Gastrocnemius medialis (tissue), 4 donors: Measurements from ENCODE around the gene ZNF277. TPM values are rescaled to one million over a fixed set of nuclear protein-coding genes. Genes with fewer than 3 reads are reported as not detected.
A peak's percentile ranks its signal among the peaks of the same experiment; 100 is the strongest.

Experiments used
- ATAC-seq, 2 donors: fragments of 150-250 bp; one replicate each; pipeline ENCODE4 v1.9.1; 2016
- DNase-seq, 2 donors: peaks; one replicate each; pipeline ENCODE4 v3.0.0-alpha.2; 2019
- H3K27ac ChIP-seq, 4 donors: fragments of 200-600 bp; sonication (generic); 1 replicate in 1 of 4; 2 replicates in 3 of 4; pipeline ENCODE4 v1.5.1; 2016 to 2018; ENCODE audit warnings: mild to moderate bottlenecking in 2 of 4, moderate library complexity in 1 of 4
- H3K27me3 ChIP-seq, 3 donors: fragments of 200-600 bp; sonication (generic) in 2 of 3; 1 replicate in 1 of 3; 2 replicates in 2 of 3; pipeline versions ENCODE4 v1.5.1 to v1.6.0; 2016 to 2019; ENCODE audit warnings: mild to moderate bottlenecking in 1 of 3, moderate library complexity in 1 of 3
- H3K36me3 ChIP-seq, 2 donors: fragments of 200-600 bp; sonication (generic) in 1 of 2; one replicate each; pipeline ENCODE4 v1.5.1; 2017 to 2018
- H3K4me1 ChIP-seq, 2 donors: fragments of 200-600 bp; sonication (generic) in 1 of 2; one replicate each; pipeline ENCODE4 v1.5.1; 2016 to 2017; ENCODE audit warnings: mild to moderate bottlenecking in 2 of 2
- H3K4me3 ChIP-seq, 4 donors: fragments of 200-600 bp; sonication (generic) in 3 of 4; 1 replicate in 1 of 4; 2 replicates in 3 of 4; pipeline ENCODE4 v1.5.1; 2016 to 2019; ENCODE audit warnings: mild to moderate bottlenecking in 2 of 4
- H3K9me3 ChIP-seq, 3 donors: fragments of 200-600 bp; sonication (generic) in 2 of 3; 1 replicate in 1 of 3; 2 replicates in 2 of 3; pipeline ENCODE4 v1.5.1; 2016 to 2019
- CTCF ChIP-seq, 5 experiments: fragments of 450-650 bp in 3 of 5; fragments of 200-600 bp in 2 of 5; sonication (generic) in 2 of 5; IDR thresholded peaks in 4 of 5; conservative IDR thresholded peaks in 1 of 5; 1 replicate in 4 of 5; 2 replicates in 1 of 5; pipeline ENCODE4 v1.5.1; 2016 to 2019; ENCODE audit warnings: antibody characterized with exemption in 5 of 5, mild to moderate bottlenecking in 3 of 5, moderate library complexity in 3 of 5
- POLR2A ChIP-seq, 2 donors: fragments of 450-650 bp; IDR thresholded peaks; one replicate each; pipeline ENCODE4 v1.6.1; 2017; ENCODE audit warnings: antibody characterized with exemption in 2 of 2, mild to moderate bottlenecking in 2 of 2, moderate library complexity in 2 of 2
- in situ Hi-C, 4 donors: fragments of 200-750 bp; cut with MboI; loops; one replicate each; pipeline versions ENCODE4 v1.15.0 to v1.8.0; 2017; ENCODE audit warnings: low sequenced_read_pairs in 4 of 4
- intact Hi-C: fragments of 100-400 bp; cut with DNase I; formaldehyde crosslinking; loops from one replicate; pipeline ENCODE4 v1.15.1; 2023; ENCODE audit warnings: low total_unique reads
- total RNA-seq, 4 donors: library from RNA; depleted of rRNA; stranded (reverse); fragments of >200 nt; gene quantifications; one replicate each; pipeline versions ENCODE4 v1.1.0 to v1.2.3, GENCODE V29; 2016

Gene ZNF277
- total RNA-seq, 4 donors from 2014 or later, result 12.2 to 16.5 (median 15.0) TPM

GRCh38 chr7:112188257-112188656, 18.2 kb upstream of the ZNF277 start:
- Histone ChIP-seq H3K27me3 (no peaks in the 10 kb centered on the region), H3K4me1 (peaks cover 39 to 59% of the 10 kb centered on the region in 2 donors), H3K27ac (no peak overlapping the region), H3K36me3 (no peaks in the 10 kb centered on the region), H3K9me3 (no peaks in the 10 kb centered on the region), H3K4me3 (no peak overlapping the region)
- TF ChIP-seq POLR2A (IDR thresholded peaks at IDR 0.05) (no peak), CTCF (IDR thresholded peaks at IDR 0.05 in 4 of 5, conservative IDR thresholded peaks at IDR 0.05 in 1 of 5) (no peak)
- in situ Hi-C loops, result no loop called here
- intact Hi-C loops, result no loop called here
- DNase-seq (no peak), ATAC-seq (no peak)

DNA sequence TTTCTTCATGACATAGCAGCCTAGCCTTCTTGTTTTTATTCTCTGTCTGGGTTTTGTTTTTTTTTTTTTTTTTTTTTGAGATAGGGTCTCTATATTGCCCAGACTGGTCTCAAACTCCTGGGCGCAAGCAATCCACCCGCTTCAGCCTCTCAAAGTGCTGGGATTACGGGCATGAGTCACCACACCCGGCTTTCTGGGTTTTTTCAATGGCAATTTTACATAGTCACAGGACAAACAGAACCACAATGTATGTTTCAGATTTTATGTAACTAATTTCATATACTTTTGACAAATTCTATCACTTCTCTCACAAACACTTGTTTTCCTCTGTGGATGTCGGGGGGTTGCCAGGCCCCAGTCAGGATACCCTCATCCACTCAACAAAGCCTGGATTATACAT, 16.8 kb upstream of the ZNF277 start:
- intact Hi-C loops, result no loop called here
- ATAC-seq (no peak), DNase-seq (no peak)
- Histone ChIP-seq H3K4me1 (peaks cover 35 to 49% of the 10 kb centered on the region in 2 donors), H3K9me3 (no peaks in the 10 kb centered on the region), H3K4me3 (no peak overlapping the region), H3K36me3 (no peaks in the 10 kb centered on the region), H3K27me3 (no peaks in the 10 kb centered on the region), H3K27ac (no peak overlapping the region)
- in situ Hi-C loops, result no loop called here
- no peak for TF ChIP-seq CTCF (IDR thresholded peaks at IDR 0.05 in 4 of 5, conservative IDR thresholded peaks at IDR 0.05 in 1 of 5)
- TF ChIP-seq POLR2A (IDR thresholded peaks at IDR 0.05), result no peak

DNA sequence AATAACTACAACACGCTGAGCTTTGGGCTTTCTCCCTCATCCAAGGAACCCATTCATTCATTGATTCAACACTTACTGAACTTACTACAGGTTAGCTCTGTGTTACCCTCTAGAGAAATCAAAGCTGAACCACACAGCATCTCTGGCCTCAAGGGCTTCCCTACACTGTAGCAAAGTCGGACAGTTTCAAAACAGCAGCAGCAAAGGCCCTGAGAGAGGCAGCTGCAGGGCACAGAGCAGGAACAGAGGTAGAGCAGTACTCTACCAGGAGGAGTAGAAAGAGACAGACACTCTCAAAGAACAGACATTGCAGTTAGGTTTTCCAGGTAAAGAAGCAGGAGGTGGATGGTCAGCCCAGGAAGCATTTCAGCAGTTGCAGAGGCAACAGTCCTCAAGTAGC, 16.4 kb upstream of the ZNF277 start:
- in situ Hi-C loops, result no loop called here
- H3K4me1 ChIP-seq, result peaks cover 30 to 45% of the 10 kb centered on the region in 2 donors

DNA sequence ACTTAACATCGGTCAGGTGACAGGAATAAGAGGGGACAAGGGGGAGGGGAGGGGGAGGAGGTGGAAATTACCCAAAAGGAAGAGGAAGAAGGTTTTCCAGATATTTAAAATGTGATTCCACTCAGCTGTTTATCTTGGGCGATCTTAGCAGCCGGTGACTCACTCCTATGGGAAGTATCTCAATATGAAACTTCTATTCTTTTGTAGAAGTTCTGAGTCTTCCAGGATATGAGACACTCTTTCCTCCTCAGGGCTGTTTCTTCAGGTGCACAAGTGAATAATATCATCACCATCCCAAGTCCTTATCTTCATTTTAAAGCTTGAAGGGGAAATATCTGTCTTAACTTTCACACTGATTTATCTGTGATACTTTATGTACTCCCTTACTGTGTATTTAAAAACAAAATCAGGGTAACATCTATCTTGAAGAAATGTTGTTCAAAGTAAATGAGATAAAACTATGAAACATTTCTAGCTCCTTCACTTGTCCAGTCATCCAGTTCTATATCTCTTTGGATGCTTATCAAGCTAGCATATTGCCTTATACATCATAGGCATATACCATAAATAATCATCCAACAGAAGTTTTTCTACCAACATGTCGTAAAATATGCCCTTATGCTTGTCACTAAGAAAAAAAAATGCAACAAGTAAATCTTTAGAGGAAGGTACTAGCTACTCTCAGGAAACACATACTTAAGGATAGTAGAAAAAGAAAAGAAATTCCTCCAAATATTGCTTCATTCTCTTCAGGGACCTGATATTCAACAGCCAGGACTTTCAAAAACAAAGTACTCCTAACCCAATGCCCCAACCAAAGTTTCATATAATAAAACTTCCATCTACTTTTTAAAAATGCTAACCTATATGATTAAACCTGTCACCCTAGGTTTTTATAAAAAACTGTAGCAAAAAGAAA, 14.0 kb upstream of the ZNF277 start:
- no peaks in the 10 kb centered on the region for H3K9me3 ChIP-seq
- peaks cover 12 to 29% of the 10 kb centered on the region in 2 donors for H3K4me1 ChIP-seq
- H3K27me3 ChIP-seq, result no peaks in the 10 kb centered on the region
- DNase-seq (no peak), ATAC-seq (peak; percentile 65 to 69)
- in situ Hi-C loops (no loop called here), intact Hi-C loops (no loop called here)
- H3K27ac ChIP-seq, result peak overlapping the region; percentile 2 to 54 (median 34)
- H3K4me3 ChIP-seq, result no peak overlapping the region
- no peak for TF ChIP-seq POLR2A (IDR thresholded peaks at IDR 0.05)
- no peak for TF ChIP-seq CTCF (IDR thresholded peaks at IDR 0.05 in 4 of 5, conservative IDR thresholded peaks at IDR 0.05 in 1 of 5)
- H3K36me3 ChIP-seq, result no peaks in the 10 kb centered on the region

More for the DNA sequence above, 16.4 kb upstream of the ZNF277 start:
- Histone ChIP-seq H3K36me3 (no peaks in the 10 kb centered on the region), H3K27ac (no peak overlapping the region), H3K4me3 (no peak overlapping the region), H3K9me3 (no peaks in the 10 kb centered on the region), H3K27me3 (no peaks in the 10 kb centered on the region)
- no peak for TF ChIP-seq POLR2A (IDR thresholded peaks at IDR 0.05)
- TF ChIP-seq CTCF (IDR thresholded peaks at IDR 0.05 in 4 of 5, conservative IDR thresholded peaks at IDR 0.05 in 1 of 5), result no peak
- ATAC-seq (no peak), DNase-seq (no peak)
- intact Hi-C loops, result no loop called here
